K562 (cell line): ENCODE data around the gene SEBOX. TPM values are rescaled to one million over a fixed set of nuclear protein-coding genes. Genes with fewer than 3 reads are reported as not detected.

Experiments used
- ATAC-seq: fragments of 200-7000 bp; cut with Tn5 transposase; 3 replicates; pipeline ENCODE4 v1.9.1; 2020; ENCODE audit warnings: moderate library complexity
- BruUV-seq: library from RNA; stranded (reverse); fragments of 400-500 nt; replicated peaks from 2 replicates; lab custom pipeline; 2021; lab: Mats Ljungman, UMichigan
- CTCF ChIA-PET: fragments of 300-600 bp; formaldehyde crosslinking; extraction: SDS; loops from one replicate; lab custom pipeline; 2021; ENCODE audit warnings: low intra/inter-chr PET ratio; lab: Yijun Ruan, JAX
- POLR2A ChIA-PET: fragments of 300-600, 350-650 bp; sonication (Branson Sonifier 250); formaldehyde crosslinking; extraction: SDS; loops from one replicate; lab custom pipeline; 2021; ENCODE audit warnings: antibody characterized with exemption, inconsistent platforms; lab: Yijun Ruan, JAX
- DNase-seq, 4 experiments: peaks; one replicate each; pipeline versions ENCODE4 v3.0.0 to v3.0.0-alpha.2; 2011 to 2018; ENCODE audit warnings: low spot score in 3 of 4, mixed read lengths in 3 of 4; ENCODE audit errors: extremely low read depth in 1 of 4
- FAIRE-seq: peaks from 2 replicates; lab custom pipeline; 2011; peaks lifted over from hg19 to GRCh38; lab: Jason Lieb, UNC
- H2AFZ ChIP-seq: 2 replicates; pipeline ENCODE4 v1.6.0; 2011; ENCODE audit warnings: low read depth, low read length, control low read depth, inconsistent platforms
- H3K27ac ChIP-seq: fragments of 200-600 bp; 3 replicates; pipeline ENCODE4 v1.8.0; 2011; ENCODE audit warnings: low read depth, mild to moderate bottlenecking, control low read depth, inconsistent platforms, low read length, moderate library complexity, mixed read lengths; ENCODE audit errors: extremely low read depth
- H3K27me3 ChIP-seq, 2 experiments: fragments of 300-600 bp in 1 of 2; 2 replicates in 1 of 2; 3 replicates in 1 of 2; pipeline versions ENCODE4 v1.6.0 to v1.8.0; 2011; ENCODE audit warnings: inconsistent platforms in 2 of 2, low read length in 2 of 2, mild to moderate bottlenecking in 1 of 2, mixed read lengths in 1 of 2, moderate library complexity in 1 of 2; ENCODE audit not compliant: control insufficient read depth in 2 of 2, insufficient read depth in 2 of 2
- H3K36me3 ChIP-seq: fragments of 300-600 bp; 3 replicates; pipeline ENCODE4 v1.8.0; 2011; ENCODE audit warnings: mild to moderate bottlenecking, low read length, inconsistent platforms; ENCODE audit not compliant: control insufficient read depth, insufficient read depth
- H3K4me1 ChIP-seq, 2 experiments: fragments of 200-600 bp in 1 of 2; replicated peaks in 1 of 2; 2 replicates in 1 of 2; 3 replicates in 1 of 2; pipeline versions ENCODE4 v1.5.1 to v1.8.0; 2011; ENCODE audit warnings: inconsistent platforms in 2 of 2, low read length in 2 of 2, mild to moderate bottlenecking in 1 of 2, mixed read lengths in 1 of 2, moderate library complexity in 1 of 2; ENCODE audit not compliant: control insufficient read depth in 2 of 2, insufficient read depth in 2 of 2
- H3K4me2 ChIP-seq: 2 replicates; pipeline ENCODE4 v1.6.1; 2011; ENCODE audit warnings: low read length, control low read depth, inconsistent platforms, mixed read lengths; ENCODE audit not compliant: insufficient read depth
- H3K4me3 ChIP-seq: fragments of 200-600 bp; sonication (generic), shearing (Covaris generic); 2 replicates; pipeline ENCODE4 v1.5.1; 2016; ENCODE audit warnings: control low read depth, inconsistent platforms
- H3K79me2 ChIP-seq: fragments of 200-600 bp; 3 replicates; pipeline ENCODE4 v1.8.0; 2011; ENCODE audit warnings: low read length, inconsistent platforms; ENCODE audit not compliant: control insufficient read depth, insufficient read depth
- H3K9ac ChIP-seq, 2 experiments: 2 replicates each; pipeline versions ENCODE4 v1.6.0 to v1.6.1; 2011; ENCODE audit warnings: low read depth in 2 of 2, low read length in 2 of 2, control low read depth in 1 of 2, inconsistent platforms in 1 of 2, mild to moderate bottlenecking in 1 of 2, mixed read lengths in 1 of 2; ENCODE audit not compliant: insufficient read depth in 1 of 2
- H3K9me1 ChIP-seq: one replicate; pipeline ENCODE4 v1.6.0; 2011; ENCODE audit warnings: inconsistent platforms, mild to moderate bottlenecking, low read length, moderate library complexity; ENCODE audit not compliant: control insufficient read depth, insufficient read depth
- H3K9me3 ChIP-seq: replicated peaks from 2 replicates; pipeline ENCODE4 v1.5.1; 2011; ENCODE audit warnings: low read depth, low read length, inconsistent platforms; ENCODE audit not compliant: control insufficient read depth, insufficient read depth
- H4K20me1 ChIP-seq: replicated peaks from 2 replicates; pipeline ENCODE4 v1.6.1; 2011; ENCODE audit warnings: low read length, inconsistent platforms, mixed read lengths; ENCODE audit not compliant: control insufficient read depth, insufficient read depth
- CBX5 ChIP-seq: IDR thresholded peaks from 2 replicates; pipeline ENCODE4 v1.6.1; 2014; ENCODE audit warnings: low read depth, borderline replicate concordance
- GMEB1 ChIP-seq: fragments of 250-450 bp; sonication (Bioruptor Pico); IDR thresholded peaks from 2 replicates; pipeline ENCODE4 v1.4.0; 2020; ENCODE audit warnings: mild to moderate bottlenecking
- HBP1 ChIP-seq: fragments of 450-650 bp; formaldehyde crosslinking; IDR thresholded peaks from 2 replicates; pipeline ENCODE4 v1.4.0; 2022; ENCODE audit warnings: missing genetic modification characterization
- KLF16 ChIP-seq: IDR thresholded peaks from 2 replicates; pipeline ENCODE4 v1.6.1; 2016; ENCODE audit warnings: antibody characterized with exemption
- MEF2D ChIP-seq: conservative IDR thresholded peaks from 2 replicates; pipeline ENCODE4 v1.6.1; 2016; ENCODE audit warnings: low read depth, missing genetic modification characterization, missing compliant biosample characterization
- PHB ChIP-seq: fragments of 250-450 bp; sonication (Bioruptor Pico); IDR thresholded peaks from 2 replicates; pipeline ENCODE4 v1.5.0; 2021
- SIRT6 ChIP-seq: IDR thresholded peaks from one replicate; pipeline ENCODE4 v1.6.1; 2012; ENCODE audit warnings: low read depth, mild to moderate bottlenecking, control low read depth, inconsistent platforms, low read length, moderate library complexity
- TCFL5 ChIP-seq: fragments of 250-450 bp; sonication (Bioruptor Pico); conservative IDR thresholded peaks from 2 replicates; pipeline ENCODE4 v1.6.1; 2021; ENCODE audit warnings: mild to moderate bottlenecking, moderate library complexity, matching md5 sums
- ZNF583 ChIP-seq: fragments of 250-450 bp; sonication (Bioruptor Pico); IDR thresholded peaks from 2 replicates; pipeline ENCODE4 v1.4.0; 2020
- WGBS: fragments of 100-300 bp; shearing (Covaris generic); methylation state at CpG from one replicate; pipeline ENCODE4 v1.1.6; 2016; ENCODE audit warnings: low coverage, mixed read lengths; ENCODE audit not compliant: insufficient coverage; ENCODE audit errors: missing lambda C conversion rate; 5-methylcytosine and 5-hydroxymethylcytosine counted together
- in situ Hi-C: fragments of 300-500 bp; cut with MboI; formaldehyde crosslinking; loops from 4 replicates; pipeline ENCODE4 v1.15.0; 2018; ENCODE audit warnings: inconsistent platforms, mixed read lengths
- intact Hi-C: fragments of 100-400 bp; cut with micrococcal nuclease; formaldehyde crosslinking; loops from 2 replicates; pipeline ENCODE4 v1.14.2; 2022
- polyA plus RNA-seq, 8 experiments: library from polyadenylated mRNA; depleted of rRNA in 4 of 8; stranded (reverse) in 5 of 8; unstranded in 3 of 8; fragments of >200 nt; fragmentation: Nextera tagmentation in 2 of 8; fragmentation: Illumina TruSeq in 1 of 8; extraction: Ambion mirVana in 2 of 8; extraction: Trizol in 1 of 8; gene quantifications; 2 replicates each; pipeline versions ENCODE4 v1.2.1 to v1.2.3, GENCODE V29; 2011 to 2014; ENCODE audit warnings: inconsistent platforms in 1 of 8, missing spikeins in 1 of 8
- total RNA-seq, 7 experiments: library from RNA; depleted of rRNA in 6 of 7; stranded (reverse); fragments of >200 nt in 6 of 7; fragmentation: Illumina TruSeq in 2 of 7; extraction: Trizol in 2 of 7; gene quantifications; 2 replicates each; pipeline versions ENCODE4 v1.2.1 to v1.2.3, GENCODE V29; 2011 to 2021; ENCODE audit warnings: low replicate concordance in 1 of 7
- TF ChIP-seq, protein P1 (sequence below), 2 experiments: IDR thresholded peaks; 2 replicates each; pipeline ENCODE4 v1.6.1; 2011; ENCODE audit warnings: borderline replicate concordance in 1 of 2, control low read depth in 1 of 2, low read depth in 1 of 2, low read length in 1 of 2, mild to moderate bottlenecking in 1 of 2, mixed read lengths in 1 of 2, moderate library complexity in 1 of 2; ENCODE audit not compliant: insufficient read depth in 1 of 2, insufficient read length in 1 of 2, poor library complexity in 1 of 2, severe bottlenecking in 1 of 2; ENCODE audit errors: extremely low read depth in 1 of 2

Gene SEBOX
- total and polyA plus RNA-seq, 9 of the 15 experiments (the other 6 are each of a cell fraction or from before 2014, with no cell fraction given) = not detected

- peaks cover 96% of the 10 kb centered on the region for H3K36me3 ChIP-seq
- CTCF ChIA-PET = no interaction called here
Measured at GRCh38 chr17:28350271-28350670, 14.7 kb downstream of the SEBOX start.

DNA sequence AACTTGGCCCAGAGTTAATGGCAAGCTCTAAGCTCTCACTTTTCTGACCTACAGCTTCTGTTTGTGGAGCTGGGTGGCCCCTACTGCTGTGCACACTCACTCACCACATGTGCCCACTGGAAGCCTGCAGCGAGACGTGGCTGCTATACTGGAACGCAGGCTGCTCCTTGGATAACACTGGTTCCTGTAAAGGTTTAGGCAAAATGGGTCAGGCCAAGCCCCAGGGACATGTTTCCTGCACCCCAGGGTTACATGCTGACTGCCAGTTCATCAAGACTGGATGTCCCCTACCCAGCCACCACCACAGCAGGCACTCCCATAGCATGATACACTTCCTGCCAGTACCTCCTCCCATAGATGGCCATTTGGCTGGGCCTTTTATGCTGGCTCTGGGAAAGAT lies 16.0 kb downstream of the SEBOX start:
- ATAC-seq (no peak), FAIRE-seq (no peak), DNase-seq (no peak)
- H3K27ac ChIP-seq = no peak overlapping the region
- no peaks in the 10 kb centered on the region for H3K79me2 ChIP-seq
- in situ Hi-C loops (no loop called here), intact Hi-C loops (no loop called here)
- no peak overlapping the region for H2AFZ ChIP-seq
- H3K27me3 ChIP-seq = no peaks in the 10 kb centered on the region
- 70% methylated on average over 3 of the region's 3 CpGs for WGBS
- no peak overlapping the region for H3K4me2 ChIP-seq
- H3K4me1 ChIP-seq = peaks cover 0 to 3% of the 10 kb centered on the region in 2 experiments; a peak in 1 of 5 replicates
- no peak overlapping the region for H3K4me3 ChIP-seq
- H3K9me3 ChIP-seq = no peaks in the 10 kb centered on the region
- no peaks in the 10 kb centered on the region for H3K9me1 ChIP-seq
- CTCF ChIA-PET = no interaction called here
- POLR2A ChIA-PET = interaction anchor here (0.6 to 4.2 kb wide), 5 partner anchors 8 to 212 kb away, joined by 3 to 44 read pairs (median 4); partner anchors contain the start of genes IFT20, POLDIP2, SLC46A1 and TNFAIP1
- H3K9ac ChIP-seq = no peak overlapping the region
- H3K36me3 ChIP-seq = peaks cover 96% of the 10 kb centered on the region
- no TSS peak for BruUV-seq
- H4K20me1 ChIP-seq = no peaks in the 10 kb centered on the region; the same call in none of the 2 replicates
- TF ChIP-seq MEF2D (tag) = no peak
- TF ChIP-seq CBX5 = no peak
- TF ChIP-seq KLF16 = no peak
- TF ChIP-seq GMEB1 = no peak
- no peak for TF ChIP-seq ZNF583
- no peak for TF ChIP-seq PHB (CRISPR knock-in tag)
- TF ChIP-seq SIRT6 = no peak
- TF ChIP-seq TCFL5 = no peak
- TF ChIP-seq, protein P1, sequence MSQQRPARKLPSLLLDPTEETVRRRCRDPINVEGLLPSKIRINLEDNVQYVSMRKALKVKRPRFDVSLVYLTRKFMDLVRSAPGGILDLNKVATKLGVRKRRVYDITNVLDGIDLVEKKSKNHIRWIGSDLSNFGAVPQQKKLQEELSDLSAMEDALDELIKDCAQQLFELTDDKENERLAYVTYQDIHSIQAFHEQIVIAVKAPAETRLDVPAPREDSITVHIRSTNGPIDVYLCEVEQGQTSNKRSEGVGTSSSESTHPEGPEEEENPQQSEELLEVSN (IDR thresholded peaks at IDR 0.05; ENCODE audit: borderline replicate concordance in 1 of 2, extremely low read depth in 1 of 2, insufficient read depth in 1 of 2, insufficient read length in 1 of 2, low read depth in 1 of 2, low read length in 1 of 2, poor library complexity in 1 of 2, severe bottlenecking in 1 of 2) = no peak

More at GRCh38 chr17:28350271-28350670, 14.7 kb downstream of the SEBOX start:
- no peak overlapping the region for H3K9ac ChIP-seq
- POLR2A ChIA-PET = interaction anchor here (0.8 to 1.8 kb wide), 3 partner anchors 9 to 14 kb away, joined by 4 to 11 read pairs (median 8); partner anchors contain the start of genes IFT20 and TNFAIP1
- 99% methylated on average over 7 of the region's 7 CpGs for WGBS
- H3K4me1 ChIP-seq = no peaks in the 10 kb centered on the region; a peak in 1 of 5 replicates
- BruUV-seq = no TSS peak
- intact Hi-C loops (no loop called here), in situ Hi-C loops (no loop called here)
- no peak for TF ChIP-seq HBP1 (CRISPR knock-in tag)
- no peak overlapping the region for H2AFZ ChIP-seq
- no peak overlapping the region for H3K27ac ChIP-seq
- no peak overlapping the region for H3K4me3 ChIP-seq
- DNase-seq (no peak), ATAC-seq (no peak), FAIRE-seq (no peak)
- no peaks in the 10 kb centered on the region; the same call in 2 of the 3 replicates for H3K79me2 ChIP-seq
- no peaks in the 10 kb centered on the region for H3K27me3 ChIP-seq
- no peaks in the 10 kb centered on the region; the same call in none of the 2 replicates for H4K20me1 ChIP-seq
- H3K9me1 ChIP-seq = no peaks in the 10 kb centered on the region
- H3K9me3 ChIP-seq = no peaks in the 10 kb centered on the region
- no peak overlapping the region for H3K4me2 ChIP-seq
